NCI-H2196 treated with DMSO at 0.1 percent for 48 hours (cell line): ENCODE data around the gene TPM3.
"Not testable (repeated sequence)": the region's sequence is repeated elsewhere in the genome, so short reads cannot be mapped to it uniquely, and the experiment has no call there.

Experiments used
- DNase-seq: peaks from one replicate; lab custom pipeline; 2025; ENCODE audit not compliant: unreplicated experiment; lab: John Stamatoyannopoulos, UW

Gene TPM3

GRCh38 chr1:154206196-154206595 is 14.3 kb upstream of the TPM3 start, which contains the start of gene CFAP141:
Gene CFAP141, minus strand, starts transcription at chr1:154206333. Its CDS starts 26 bp downstream, at chr1:154206307.
- no peak for DNase-seq

DNA sequence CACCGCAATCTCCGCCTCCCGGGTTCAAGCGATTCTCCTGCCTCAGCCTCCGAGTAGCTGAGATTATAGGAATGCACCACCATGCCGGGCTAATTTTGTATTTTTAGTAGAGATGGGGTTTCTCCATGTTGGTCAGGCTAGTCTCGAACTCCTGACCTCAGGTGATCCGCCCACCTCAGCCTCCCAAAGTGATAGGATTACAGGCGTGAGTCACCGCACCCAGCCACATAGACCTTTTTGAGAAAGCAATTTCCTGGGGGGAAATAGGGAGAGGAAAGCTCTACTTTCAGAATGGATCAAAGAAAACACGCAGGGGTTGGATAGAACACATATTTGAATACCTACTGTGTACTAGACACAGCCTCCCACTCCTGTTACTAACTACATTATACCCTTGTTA is 13.9 kb upstream of the TPM3 start:
- DNase-seq = not testable (repeated sequence)

GRCh38 chr1:154199563-154199879 is 7.6 kb upstream of the TPM3 start:
- DNase-seq = no peak

DNA sequence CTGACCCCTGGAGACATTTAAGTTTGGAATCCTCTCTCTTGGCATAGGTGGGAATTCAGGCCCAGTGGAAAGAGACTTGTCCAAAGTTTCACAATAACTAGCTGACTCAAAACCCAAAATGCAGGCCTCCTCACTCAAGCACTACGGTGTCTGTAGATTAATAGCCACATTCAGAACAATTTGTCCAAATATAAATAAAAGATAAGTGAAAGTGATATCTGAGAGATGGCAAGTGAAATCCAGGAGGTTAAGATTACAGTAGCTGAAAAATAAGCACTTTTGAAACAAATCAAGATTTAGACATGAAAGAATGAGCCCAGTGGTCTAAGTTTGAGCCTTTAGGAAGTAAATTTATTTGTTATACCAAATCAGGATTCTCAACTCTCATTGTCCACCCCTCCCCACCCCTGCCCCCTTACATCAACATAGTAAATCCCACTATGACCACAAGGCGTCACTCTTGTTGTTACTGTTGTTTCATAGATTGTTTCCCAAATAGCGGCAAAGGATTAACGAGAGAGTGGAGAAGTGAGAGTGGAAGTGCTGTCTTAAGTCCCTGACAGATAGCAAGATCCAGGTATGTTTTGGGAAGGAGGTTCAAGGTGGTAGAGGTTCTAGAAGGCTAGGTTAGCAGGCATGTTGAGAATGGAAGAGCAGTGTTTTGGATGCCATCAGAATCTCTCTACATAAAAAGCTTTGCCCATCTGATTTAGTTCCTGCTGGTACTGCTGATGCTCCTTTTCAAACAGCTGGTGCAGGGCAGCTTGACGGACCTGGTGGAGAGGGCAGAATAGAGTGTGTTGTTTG is 7.1 kb upstream of the TPM3 start:
- no peak for DNase-seq

DNA sequence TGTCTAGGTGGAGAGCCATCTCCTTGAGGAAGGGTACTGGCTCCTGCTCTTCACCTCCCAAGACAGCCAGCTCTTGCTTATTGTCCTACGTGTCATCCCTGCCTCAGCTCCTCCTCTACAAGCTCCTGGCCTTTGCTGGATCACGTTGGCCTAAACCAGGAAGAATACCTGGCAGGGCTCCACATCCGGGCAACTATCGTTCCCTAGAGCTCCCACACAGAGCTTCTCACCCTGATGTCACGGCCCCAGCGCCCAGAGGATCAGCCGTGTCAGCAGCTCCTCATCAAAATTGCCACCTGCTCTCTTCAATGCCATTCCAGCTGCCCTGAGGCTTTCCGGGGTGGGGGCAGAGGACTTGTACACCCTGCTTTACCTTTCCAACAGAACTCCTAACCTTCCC is 1.9 kb upstream of the TPM3 start:
- DNase-seq = peak; percentile 74

DNA sequence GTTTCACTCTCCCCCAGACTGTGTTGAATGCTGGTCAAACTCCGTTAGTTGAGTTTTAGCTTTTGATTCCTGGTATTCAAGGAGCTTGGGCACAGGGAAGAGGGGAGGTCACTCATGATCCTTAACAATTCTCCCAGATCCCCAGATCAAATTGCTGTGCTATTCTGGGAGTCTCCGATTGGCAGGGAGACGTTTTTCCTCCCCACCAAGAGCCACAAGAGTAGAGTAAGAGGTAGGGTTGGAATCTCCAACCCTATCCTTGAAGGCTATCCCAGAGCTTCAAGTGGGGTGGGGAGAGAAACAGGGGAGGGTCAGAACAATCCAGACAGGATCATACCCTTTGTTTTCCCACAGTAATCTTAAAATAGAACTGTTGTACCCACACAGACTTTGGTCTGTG is 576 bp upstream of the TPM3 start:
- no peak for DNase-seq

DNA sequence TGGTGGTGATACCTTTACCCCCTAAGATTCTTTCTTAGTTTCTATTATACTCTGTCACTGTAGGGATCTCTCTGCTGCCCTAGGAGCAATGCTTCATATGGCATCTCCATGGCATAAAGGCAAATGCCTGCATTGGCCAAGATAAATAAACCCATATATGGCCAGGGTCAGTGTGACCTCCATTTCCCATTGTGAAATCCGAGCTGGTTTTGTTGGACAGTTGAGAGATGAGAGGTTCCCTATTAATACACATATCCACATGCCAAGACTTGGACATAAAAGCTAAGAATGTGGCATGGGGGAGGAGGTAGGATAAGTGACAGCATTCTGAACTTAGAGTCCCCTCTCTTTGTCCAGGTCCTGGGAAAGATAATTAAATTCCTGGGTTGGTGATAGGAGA is 1.4 kb downstream of the TPM3 start:
- DNase-seq = no peak

GRCh38 chr1:154186852-154187501 is 4.9 kb downstream of the TPM3 start:
- no peak for DNase-seq

DNA sequence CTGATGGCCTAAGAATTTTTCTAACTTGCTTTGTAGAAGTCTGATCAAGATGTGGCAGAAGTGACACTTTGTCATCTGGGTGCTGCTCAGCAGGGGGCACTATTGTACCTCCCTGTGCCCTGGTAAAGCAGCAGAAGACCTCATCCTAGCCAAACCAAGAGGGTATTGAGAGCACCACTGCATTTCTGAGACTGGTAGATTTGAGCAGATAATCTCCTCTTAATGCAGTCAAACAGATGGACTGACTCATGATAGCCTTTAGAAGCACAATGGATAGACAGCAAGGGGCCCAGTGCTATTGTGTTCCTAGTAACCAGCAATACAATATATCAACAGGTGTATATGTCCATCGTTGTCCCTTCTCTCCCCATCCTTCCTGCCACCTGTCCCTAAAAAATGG is 5.7 kb downstream of the TPM3 start:
- DNase-seq = peak; percentile 76

GRCh38 chr1:154183046-154183915 is 8.6 kb downstream of the TPM3 start:
- DNase-seq = peak; percentile 98

- peak; percentile 30 for DNase-seq
These were observed 9.4 kb downstream of the TPM3 start for GRCh38 chr1:154182344-154183045.

- DNase-seq = no peak
These were observed 10.0 kb downstream of the TPM3 start for GRCh38 chr1:154181944-154182343.

DNA sequence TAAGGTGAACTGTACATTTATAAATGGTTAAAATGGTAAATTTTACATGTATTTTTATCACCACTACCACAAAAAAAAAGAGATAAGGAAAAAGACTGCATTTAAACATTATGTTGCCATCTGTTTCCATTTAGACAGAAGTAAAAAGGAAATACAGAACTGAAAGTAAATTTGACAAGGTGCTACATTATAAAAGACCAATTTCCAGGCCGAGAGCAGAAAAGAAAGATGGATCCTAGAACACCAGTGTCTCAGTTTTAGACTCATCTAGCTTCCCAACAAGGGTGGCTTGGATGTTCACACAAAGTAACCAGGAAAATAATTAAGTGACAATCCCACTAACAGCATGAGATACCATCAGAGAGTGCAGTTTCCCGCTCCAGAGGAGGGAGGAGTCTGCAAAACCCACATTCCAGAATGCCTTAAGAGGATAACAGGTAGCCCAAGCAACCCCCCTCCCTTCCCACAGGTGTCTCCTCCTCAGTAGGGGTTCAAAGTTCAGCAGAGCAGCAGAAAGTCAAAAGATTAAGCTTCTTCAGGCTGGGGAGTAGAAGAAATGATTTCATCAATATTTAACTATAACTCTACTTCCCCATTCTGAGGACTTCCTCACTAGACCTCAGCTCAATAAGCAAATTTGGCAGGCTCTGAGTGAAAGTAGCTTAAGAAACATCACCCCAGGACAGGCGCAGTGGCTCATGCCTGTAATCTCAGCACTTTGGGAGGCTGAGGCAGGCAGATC is 11.8 kb downstream of the TPM3 start:
- no peak for DNase-seq

DNA sequence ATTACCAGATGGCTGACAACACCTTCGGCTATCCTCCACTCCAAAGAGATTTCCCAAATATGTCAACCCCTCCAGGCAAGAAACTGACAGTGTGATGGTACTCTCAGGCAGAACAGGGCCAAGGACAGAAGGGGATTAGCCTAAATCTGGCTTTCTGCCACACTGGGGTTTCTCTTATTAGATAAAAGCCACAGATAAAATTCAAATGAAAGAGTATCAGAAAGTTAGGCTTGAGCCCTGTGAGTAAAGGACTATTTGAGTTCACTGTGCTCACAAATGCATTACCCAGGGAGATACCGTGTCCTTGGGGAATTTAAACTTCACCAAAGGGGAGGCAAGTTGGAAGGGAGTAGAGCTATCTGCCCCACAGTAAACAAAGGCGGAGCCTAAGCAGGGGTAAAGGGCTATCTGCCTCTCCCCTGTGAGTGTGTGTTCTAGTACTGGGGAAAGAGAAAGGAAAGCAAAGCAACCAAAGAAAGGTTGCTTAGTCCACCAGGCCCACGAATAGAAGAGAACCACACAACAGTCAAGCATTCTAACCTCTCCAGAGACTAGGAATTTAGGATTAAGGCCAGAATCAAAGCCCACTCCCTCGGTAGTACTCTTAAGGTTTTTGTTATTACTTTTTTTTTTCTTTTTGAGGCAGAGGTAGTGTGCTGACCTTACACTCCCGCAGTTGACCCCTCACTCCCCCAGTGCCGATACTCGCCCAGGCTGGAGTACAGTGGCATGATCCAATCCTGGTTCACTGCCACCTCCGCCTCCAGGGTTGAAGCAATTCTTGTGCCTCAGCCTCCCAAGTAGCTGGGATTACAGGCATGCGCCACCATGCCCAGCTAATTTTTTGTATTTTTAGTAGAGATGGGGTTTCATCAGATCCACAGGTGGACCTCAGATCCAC is 12.7 kb downstream of the TPM3 start:
- no peak for DNase-seq

GRCh38 chr1:154178013-154178412 is 13.9 kb downstream of the TPM3 start:
- no peak for DNase-seq

- DNase-seq = no peak
These were observed 15.6 kb downstream of the TPM3 start for GRCh38 chr1:154176337-154176736.

- DNase-seq = no peak
These were observed 17.2 kb downstream of the TPM3 start for GRCh38 chr1:154174654-154175053.

DNA sequence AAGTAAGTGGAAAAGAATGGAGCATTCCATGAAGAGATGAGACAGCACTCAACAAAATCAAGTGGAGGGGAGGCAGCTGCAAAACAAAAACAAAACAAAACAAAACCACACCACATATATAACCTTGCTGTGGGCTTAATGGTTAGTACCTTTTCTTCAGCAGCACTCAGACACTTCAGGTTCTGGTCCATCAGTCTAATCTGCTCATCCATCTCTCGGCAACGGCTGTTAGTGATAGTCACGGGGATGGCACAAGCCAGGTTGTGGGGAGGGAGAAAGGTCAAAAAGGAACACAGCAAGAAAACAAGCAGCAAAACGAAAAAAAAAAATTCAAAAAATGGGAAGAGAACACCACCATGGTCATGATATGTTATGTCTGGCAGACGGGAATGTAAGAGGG is 20.0 kb downstream of the TPM3 start:
- DNase-seq = no peak

GRCh38 chr1:154171223-154171583 is 20.7 kb downstream of the TPM3 start:
- DNase-seq = no peak
